ENCODE data around the gene PLAAT5. TPM values are rescaled to one million over a fixed set of nuclear protein-coding genes. Genes with fewer than 3 reads are reported as not detected.

The PLAAT5 gene
- total and polyA plus RNA-seq, 2 of the 13 experiments (the other 11 are each of a cell fraction or from before 2014, with no cell fraction given), result not detected

- H3K4me1 ChIP-seq (ENCODE audit: insufficient read depth, low read length), result no peaks in the 10 kb centered on the region
- FAIRE-seq, result no peak
- DNase-seq (ENCODE audit: low spot score), result no peak
- intact Hi-C loops (cut with micrococcal nuclease; ENCODE audit: unreplicated experiment), result no loop called here
- H3K79me2 ChIP-seq (ENCODE audit: insufficient read depth, low read length), result no peaks in the 10 kb centered on the region
- H3K9me3 ChIP-seq (ENCODE audit: low read length), result no peaks in the 10 kb centered on the region
- WGBS (ENCODE audit: low lambda C conversion rate), result 51% methylated on average over 9 of the region's 15 CpGs
- H4K20me1 ChIP-seq (ENCODE audit: insufficient read depth, low read length), result no peaks in the 10 kb centered on the region
- no peak within 1 kb of the TSS for H3K4me2 ChIP-seq (ENCODE audit: low read depth, low read length)
- in situ Hi-C loops (cut with HindIII; ENCODE audit: extremely low pct_ligation_motif_present, low pct_unique_long_range_greater_than_20kb), result no loop called here
- H2AFZ ChIP-seq (ENCODE audit: low read length), result no peak within 1 kb of the TSS
- ChIA-PET CTCF (ENCODE audit: low intra/inter-chr PET ratio, low total read pairs) (no interaction called here), POLR2A (no interaction called here)
- H3K27ac ChIP-seq (ENCODE audit: extremely low read length, insufficient read depth, low read length), result no peak within 1 kb of the TSS
- no TSS peak for BruUV-seq (replicated peaks)
- no peaks in the 10 kb centered on the region for H3K36me3 ChIP-seq (replicated peaks in 1 of 2; ENCODE audit: control insufficient read depth in 1 of 2, insufficient read depth in 2 of 2, low read length in 2 of 2)
- peaks cover 2 to 30% of the 10 kb centered on the region in 2 experiments; a peak in 3 of 5 replicates for H3K27me3 ChIP-seq (ENCODE audit: control insufficient read depth in 1 of 2, insufficient read depth in 2 of 2, low read length in 2 of 2)
- no peak within 1 kb of the TSS for H3K4me3 ChIP-seq (replicated peaks in 1 of 3; ENCODE audit: insufficient read depth in 1 of 3, low read depth in 2 of 3, low read length in 3 of 3)
- no peak for ATAC-seq
- no peak within 1 kb of the TSS for H3K9ac ChIP-seq (ENCODE audit: insufficient read depth, low read depth, low read length)
- TF ChIP-seq AFF4 (CRISPR knock-in tag; IDR thresholded peaks at IDR 0.05) (no peak), SAFB2 (CRISPR knock-in tag; IDR thresholded peaks at IDR 0.05; ENCODE audit: borderline replicate concordance, low read depth) (no peak), ZNF878 (CRISPR knock-in tag; IDR thresholded peaks at IDR 0.05) (no peak), ZBED4 (CRISPR knock-in tag; IDR thresholded peaks at IDR 0.05; ENCODE audit: borderline replicate concordance) (no peak), PBX3 (CRISPR knock-in tag; IDR thresholded peaks at IDR 0.05; ENCODE audit: borderline replicate concordance) (no peak), TFDP1 (CRISPR knock-in tag; IDR thresholded peaks at IDR 0.05; ENCODE audit: borderline replicate concordance) (no peak), GTF2F1 (IDR thresholded peaks at IDR 0.05; ENCODE audit: low read length) (no peak), IRF9 (CRISPR knock-in tag; IDR thresholded peaks at IDR 0.05; ENCODE audit: borderline replicate concordance) (no peak), PITX1 (CRISPR knock-in tag; IDR thresholded peaks at IDR 0.05) (no peak), NCOA1 (CRISPR knock-in tag; IDR thresholded peaks at IDR 0.05) (no peak), TMF1 (CRISPR knock-in tag; IDR thresholded peaks at IDR 0.05; ENCODE audit: low read depth) (no peak), ERF (CRISPR knock-in tag; IDR thresholded peaks at IDR 0.05) (no peak)
These were observed 15.0 kb upstream of the PLAAT5 start, which contains the start of gene LGALS12 for GRCh38 chr11:63505857-63506528. TSS of gene LGALS12 (plus strand) at chr11:63506084. CDS start at chr11:63506459, 375 bp downstream.

Data from HepG2 (cell line).